ENCODE measurements around the gene RBM42. TPM values are rescaled to one million over a fixed set of nuclear protein-coding genes. Genes with fewer than 3 reads are reported as not detected.

RBM42 gene
- total RNA-seq, 1 donor from 2014 or later: 69.0 TPM

DNA sequence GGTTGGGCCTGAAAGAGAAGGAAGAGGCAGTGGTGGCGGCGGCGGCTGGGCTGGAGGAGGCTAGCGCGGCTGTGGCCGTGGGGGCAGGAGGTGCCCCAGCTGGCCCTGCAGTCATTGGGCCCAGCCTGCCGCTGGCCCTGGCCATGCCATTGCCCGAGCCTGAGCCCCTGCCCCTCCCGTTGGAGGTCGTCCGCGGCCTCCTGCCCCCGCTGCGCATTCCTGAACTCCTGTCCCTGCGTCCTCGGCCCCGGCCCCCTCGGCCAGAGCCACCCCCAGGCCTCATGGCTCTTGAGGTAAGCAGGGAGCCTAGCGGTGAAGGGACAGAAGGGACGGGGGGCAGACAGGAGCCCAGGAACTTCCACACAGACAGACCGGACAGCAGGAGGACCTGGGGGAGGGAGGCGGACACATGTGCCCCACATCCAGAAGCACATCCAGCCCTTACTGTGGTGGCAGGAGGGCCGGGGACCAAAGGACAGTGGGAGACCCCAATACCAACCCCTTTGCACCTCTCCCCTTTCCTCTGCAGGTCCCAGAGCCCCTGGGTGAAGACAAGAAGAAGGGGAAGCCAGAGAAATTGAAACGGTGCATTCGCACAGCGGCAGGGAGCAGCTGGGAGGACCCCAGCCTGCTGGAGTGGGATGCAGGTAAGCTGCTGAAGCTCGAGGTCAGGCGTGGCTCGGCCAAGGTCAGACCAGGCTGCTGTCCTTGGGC, 5.0 kb downstream of the RBM42 start:
- H3K9me3 ChIP-seq: no peaks in the 10 kb centered on the region
- DNase-seq (ENCODE audit: low spot score in 2 of 2): no peak
- TF ChIP-seq CTCF (IDR thresholded peaks at IDR 0.05): no peak
- H3K4me3 ChIP-seq: no peak overlapping the region
- H3K27ac ChIP-seq: no peak overlapping the region
- intact Hi-C loops (cut with DNase I): no loop called here
- H3K4me1 ChIP-seq: peaks cover 5 to 7% of the 10 kb centered on the region in 2 donors
- H3K36me3 ChIP-seq: peaks cover 74% of the 10 kb centered on the region in 2 donors
- H3K27me3 ChIP-seq: no peaks in the 10 kb centered on the region

GRCh38 chr19:35636651-35637050, 7.8 kb downstream of the RBM42 start:
- H3K9me3 ChIP-seq: no peaks in the 10 kb centered on the region
- intact Hi-C loops (cut with DNase I): no loop called here
- H3K27ac ChIP-seq: no peak overlapping the region
- TF ChIP-seq CTCF (IDR thresholded peaks at IDR 0.05): no peak
- DNase-seq (ENCODE audit: low spot score in 2 of 2): no peak
- H3K27me3 ChIP-seq: no peaks in the 10 kb centered on the region
- peaks cover 0 to under 1% of the 10 kb centered on the region in 2 donors for H3K4me1 ChIP-seq
- H3K36me3 ChIP-seq: peaks cover 62 to 66% of the 10 kb centered on the region in 2 donors
- H3K4me3 ChIP-seq: no peak overlapping the region

GRCh38 chr19:35637165-35637564, 8.3 kb downstream of the RBM42 start:
- Histone ChIP-seq H3K4me3 (no peak overlapping the region), H3K4me1 (peaks cover 0 to 5% of the 10 kb centered on the region in 2 donors), H3K27me3 (no peaks in the 10 kb centered on the region), H3K9me3 (no peaks in the 10 kb centered on the region), H3K27ac (no peak overlapping the region), H3K36me3 (peaks cover 57 to 60% of the 10 kb centered on the region in 2 donors)
- no peak for TF ChIP-seq CTCF (IDR thresholded peaks at IDR 0.05)
- intact Hi-C loops (cut with DNase I): no loop called here
- no peak for DNase-seq (ENCODE audit: low spot score in 2 of 2)

- Histone ChIP-seq H3K4me3 (no peak overlapping the region), H3K27me3 (no peaks in the 10 kb centered on the region), H3K4me1 (peaks cover 0 to 8% of the 10 kb centered on the region in 2 donors), H3K9me3 (no peaks in the 10 kb centered on the region), H3K27ac (no peak overlapping the region), H3K36me3 (peaks cover 36 to 39% of the 10 kb centered on the region in 2 donors)
- intact Hi-C loops (cut with DNase I): no loop called here
- no peak for DNase-seq (ENCODE audit: low spot score in 2 of 2)
- no peak for TF ChIP-seq CTCF (IDR thresholded peaks at IDR 0.05)
Measured at GRCh38 chr19:35639321-35639639, 10.4 kb downstream of the RBM42 start.

- Histone ChIP-seq H3K4me3 (no peak overlapping the region), H3K27me3 (no peaks in the 10 kb centered on the region), H3K4me1 (peaks cover 0 to 8% of the 10 kb centered on the region in 2 donors), H3K36me3 (peaks cover 30 to 33% of the 10 kb centered on the region in 2 donors), H3K27ac (no peak overlapping the region), H3K9me3 (no peaks in the 10 kb centered on the region)
- no peak for DNase-seq (ENCODE audit: low spot score in 2 of 2)
- intact Hi-C loops (cut with DNase I): loop anchor here (5.0 to 10.0 kb wide), 7 partner anchors 93 to 965 kb away; partner anchors contain the start of genes ALKBH6, HSPB6, IGFLR1 and PROSER3
- no peak for TF ChIP-seq CTCF (IDR thresholded peaks at IDR 0.05)
Measured at GRCh38 chr19:35639863-35640262, 11.0 kb downstream of the RBM42 start.
